ENCODE measurements around the gene MAPKBP1.
A peak's percentile ranks its signal among the peaks of the same experiment; 100 is the strongest.

The MAPKBP1 gene

DNA sequence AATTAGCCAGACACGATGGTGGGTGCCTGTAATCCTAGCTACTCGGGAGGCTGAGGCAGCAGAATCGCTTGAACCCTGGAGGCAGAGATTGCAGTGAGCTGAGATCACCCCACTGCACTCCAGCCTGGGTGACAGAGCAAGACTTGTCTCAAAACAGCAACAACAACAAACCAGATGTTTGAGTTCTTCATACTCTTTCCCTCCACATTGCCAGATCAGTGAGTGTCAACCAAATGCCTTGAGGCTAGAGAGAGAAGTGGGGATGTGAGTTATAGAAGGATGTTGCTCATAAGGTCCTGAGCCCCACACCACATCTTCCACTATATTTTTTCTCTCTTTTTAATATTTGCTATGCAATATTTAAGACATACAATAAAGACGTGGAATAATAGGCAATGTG, 19.8 kb downstream of the MAPKBP1 start:
- DNase-seq (ENCODE audit: insufficient read length, low spot score) (no peak), FAIRE-seq (no peak)
- TF ChIP-seq, protein P1, sequence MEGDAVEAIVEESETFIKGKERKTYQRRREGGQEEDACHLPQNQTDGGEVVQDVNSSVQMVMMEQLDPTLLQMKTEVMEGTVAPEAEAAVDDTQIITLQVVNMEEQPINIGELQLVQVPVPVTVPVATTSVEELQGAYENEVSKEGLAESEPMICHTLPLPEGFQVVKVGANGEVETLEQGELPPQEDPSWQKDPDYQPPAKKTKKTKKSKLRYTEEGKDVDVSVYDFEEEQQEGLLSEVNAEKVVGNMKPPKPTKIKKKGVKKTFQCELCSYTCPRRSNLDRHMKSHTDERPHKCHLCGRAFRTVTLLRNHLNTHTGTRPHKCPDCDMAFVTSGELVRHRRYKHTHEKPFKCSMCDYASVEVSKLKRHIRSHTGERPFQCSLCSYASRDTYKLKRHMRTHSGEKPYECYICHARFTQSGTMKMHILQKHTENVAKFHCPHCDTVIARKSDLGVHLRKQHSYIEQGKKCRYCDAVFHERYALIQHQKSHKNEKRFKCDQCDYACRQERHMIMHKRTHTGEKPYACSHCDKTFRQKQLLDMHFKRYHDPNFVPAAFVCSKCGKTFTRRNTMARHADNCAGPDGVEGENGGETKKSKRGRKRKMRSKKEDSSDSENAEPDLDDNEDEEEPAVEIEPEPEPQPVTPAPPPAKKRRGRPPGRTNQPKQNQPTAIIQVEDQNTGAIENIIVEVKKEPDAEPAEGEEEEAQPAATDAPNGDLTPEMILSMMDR (IDR thresholded peaks at IDR 0.05; ENCODE audit: insufficient read depth, missing control alignments) = no peak

DNA sequence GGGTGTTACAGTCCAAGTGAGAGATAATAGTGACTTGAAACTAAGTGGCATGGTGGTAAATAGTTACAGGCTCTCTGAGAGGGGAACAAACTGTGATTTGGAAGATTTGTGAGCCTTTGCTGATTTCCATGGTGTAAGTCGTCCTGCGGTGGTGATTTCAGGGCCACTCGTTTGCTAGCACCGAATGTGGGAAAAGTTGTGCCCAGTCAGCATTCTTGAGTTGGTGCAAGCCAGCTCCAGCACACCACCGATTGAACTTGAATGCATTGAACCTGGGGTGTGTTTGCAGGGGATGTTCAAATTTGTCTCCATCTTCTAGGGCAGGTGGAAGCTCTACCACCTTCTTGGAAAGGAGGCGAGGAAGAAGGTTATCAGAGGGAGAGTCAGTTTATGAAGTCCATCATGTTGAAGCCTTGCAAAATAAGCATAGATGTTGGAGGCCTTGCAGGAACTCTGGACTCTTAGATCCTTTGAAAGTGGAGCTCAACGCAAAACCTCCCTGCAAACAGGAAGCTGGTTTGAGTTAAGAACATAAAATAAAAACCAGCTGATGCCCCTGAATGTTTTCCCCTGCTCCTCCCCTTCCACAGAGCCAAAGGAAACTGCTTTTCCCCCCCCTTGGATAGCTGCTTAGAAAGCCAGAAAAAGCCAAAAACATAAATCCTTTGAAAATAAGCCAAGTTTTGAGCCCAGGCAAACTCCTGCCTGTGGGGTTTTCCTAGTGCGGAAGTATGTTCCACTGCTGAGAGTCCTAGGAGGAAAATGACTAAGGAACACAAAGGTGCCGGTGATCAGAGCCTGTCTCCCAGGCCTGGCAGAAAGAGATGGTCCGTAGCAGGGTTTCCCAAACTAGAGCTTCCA, 21.9 kb downstream of the MAPKBP1 start:
- TF ChIP-seq, protein P1 (IDR thresholded peaks at IDR 0.05; ENCODE audit: insufficient read depth, missing control alignments) = no peak
- no peak for FAIRE-seq
- DNase-seq (ENCODE audit: insufficient read length, low spot score) = no peak

DNA sequence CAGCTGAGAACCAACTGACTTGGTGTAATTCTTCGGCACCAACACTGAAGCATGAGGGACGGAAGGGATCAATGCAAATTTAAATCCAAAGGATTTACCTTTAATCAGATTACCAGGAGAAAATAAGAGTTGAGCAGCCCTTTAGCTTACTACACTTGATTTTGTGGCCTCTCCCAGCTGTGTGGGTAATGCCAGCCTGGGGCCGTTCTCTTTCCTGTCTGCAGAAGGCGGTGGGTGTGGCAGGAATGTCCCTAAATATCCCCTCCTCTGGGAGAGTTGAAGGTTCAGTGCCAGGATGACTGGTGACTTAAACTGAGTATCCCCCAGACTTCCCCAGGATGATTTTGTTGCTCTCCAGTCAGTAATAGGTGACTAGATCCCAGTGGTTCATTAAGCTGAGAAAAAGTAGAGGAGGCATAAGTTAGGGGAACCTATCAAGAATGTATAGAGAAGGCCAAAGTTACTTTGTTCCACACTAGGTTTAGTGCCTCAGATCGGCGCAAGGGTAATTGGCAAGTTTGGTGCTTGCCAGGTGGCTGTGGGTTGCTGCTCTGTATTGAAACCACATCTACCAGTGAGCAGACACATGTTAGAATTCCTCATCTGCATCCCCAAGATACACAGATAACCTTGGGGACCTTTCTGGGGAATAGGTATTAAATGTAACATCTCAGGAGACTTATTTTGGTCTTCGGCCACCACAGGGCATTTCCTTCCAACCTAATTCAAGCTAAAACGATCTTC, 23.1 kb downstream of the MAPKBP1 start:
- DNase-seq (ENCODE audit: insufficient read length, low spot score) (peak; percentile 88), FAIRE-seq (peak; percentile 89)
- TF ChIP-seq, protein P1 (IDR thresholded peaks at IDR 0.05; ENCODE audit: insufficient read depth, missing control alignments) = no peak

DNA sequence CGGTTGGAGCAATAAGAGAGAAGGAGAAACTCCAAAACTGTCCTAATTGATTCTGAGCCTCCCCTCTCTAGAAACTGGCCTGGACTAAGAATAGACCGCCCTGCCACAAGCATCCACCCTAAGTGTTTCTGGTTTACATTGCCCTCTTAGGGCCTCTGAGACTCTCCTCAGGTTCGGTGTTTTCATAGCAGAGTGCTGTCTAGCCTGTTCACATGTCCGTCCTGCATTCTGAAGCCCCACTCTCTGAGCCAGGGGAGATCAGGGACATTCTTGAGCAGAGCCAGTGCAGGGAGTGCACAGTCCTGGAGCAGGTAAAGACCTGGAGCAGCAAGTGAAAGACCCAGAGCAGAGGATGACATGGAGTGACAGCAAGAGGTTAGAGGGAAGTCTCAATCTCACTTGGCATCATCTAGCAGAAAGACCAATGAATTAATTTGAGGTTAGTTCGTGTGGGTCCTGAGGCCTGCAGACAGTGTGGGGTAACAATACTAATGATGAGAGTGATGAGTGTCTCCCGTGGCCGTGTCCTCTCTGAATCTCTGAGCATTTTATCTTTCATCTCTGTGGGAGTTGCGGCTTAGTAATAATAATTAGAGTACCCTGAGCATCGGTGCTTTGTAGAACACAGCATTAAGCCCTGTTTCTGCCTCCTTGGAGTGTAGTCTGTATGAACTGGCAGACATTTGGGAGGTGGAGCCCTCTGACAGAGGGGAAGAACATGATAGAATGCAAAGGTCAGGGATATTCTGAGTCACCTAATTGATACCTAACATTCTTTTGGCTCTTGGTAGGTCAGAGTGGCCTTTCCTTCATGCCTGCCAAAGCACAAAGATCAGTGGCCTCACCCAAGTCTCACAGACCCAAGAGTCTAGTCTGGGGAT, 24.6 kb downstream of the MAPKBP1 start:
- DNase-seq (ENCODE audit: insufficient read length, low spot score) (no peak), FAIRE-seq (no peak)
- TF ChIP-seq, protein P1 (IDR thresholded peaks at IDR 0.05; ENCODE audit: insufficient read depth, missing control alignments) = no peak

DNA sequence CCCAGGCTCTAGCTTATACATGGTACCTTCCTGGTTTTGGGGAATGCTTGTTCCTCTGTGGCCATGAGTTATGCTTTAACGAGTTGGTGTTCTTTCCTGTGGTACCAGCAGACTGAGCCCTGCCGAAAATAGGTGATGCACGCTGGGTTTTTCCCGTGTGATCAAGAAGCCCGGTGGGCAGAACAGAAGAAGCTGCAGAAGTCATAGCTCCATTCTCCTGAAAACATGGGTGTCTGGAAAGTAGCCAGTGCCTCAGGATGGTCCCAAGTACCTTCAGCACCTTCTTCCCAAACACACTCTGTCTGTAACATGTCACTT, 25.2 kb downstream of the MAPKBP1 start:
- TF ChIP-seq, protein P1 (IDR thresholded peaks at IDR 0.05; ENCODE audit: insufficient read depth, missing control alignments) = no peak
- FAIRE-seq (no peak), DNase-seq (ENCODE audit: insufficient read length, low spot score) (no peak)

DNA sequence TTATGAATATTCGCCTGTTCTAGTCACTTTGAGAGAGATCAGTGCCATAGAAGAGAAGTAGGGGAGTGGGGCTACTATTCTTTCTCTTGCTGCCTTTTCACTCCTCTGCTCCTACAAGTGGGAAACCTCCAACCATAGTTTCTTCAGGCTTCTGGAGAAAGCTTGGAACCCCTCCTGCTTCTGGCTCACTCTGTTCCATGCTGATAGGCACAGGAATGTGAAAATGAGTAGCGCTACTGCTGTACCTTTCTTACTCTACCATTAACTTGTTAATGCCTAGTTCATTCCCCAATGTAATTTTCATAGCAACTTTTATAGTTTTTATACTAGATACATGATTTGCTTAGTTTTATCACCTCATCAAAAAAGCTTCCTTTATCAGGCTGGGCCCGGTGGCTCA, 26.9 kb downstream of the MAPKBP1 start:
- DNase-seq (ENCODE audit: insufficient read length, low spot score) = no peak
- FAIRE-seq = no peak
- TF ChIP-seq, protein P1 (IDR thresholded peaks at IDR 0.05; ENCODE audit: insufficient read depth, missing control alignments) = no peak

Data from D721Med (cell line).